ENCODE measurements around the gene DOCK2. TPM values are rescaled to one million over a fixed set of nuclear protein-coding genes. Genes with fewer than 3 reads are reported as not detected.

Gene DOCK2
- total and polyA plus RNA-seq, 2 donors (not counting 1 experiment from before 2014, with no cell fraction given) = 1.1 to 8.9 TPM

GRCh38 chr5:170070556-170071412, 433.7 kb downstream of the DOCK2 start:
- no peak overlapping the region for H3K27ac ChIP-seq (ENCODE audit: insufficient read depth, low read length)
- no peak overlapping the region for H2AFZ ChIP-seq (ENCODE audit: low read length)
- no peaks in the 10 kb centered on the region for H3K27me3 ChIP-seq (ENCODE audit: control insufficient read depth, insufficient read depth, low read length)
- H3K9me3 ChIP-seq (ENCODE audit: control insufficient read depth, insufficient read depth, low read depth, low read length) = no peaks in the 10 kb centered on the region
- H4K20me1 ChIP-seq (ENCODE audit: control insufficient read depth, extremely low read depth, insufficient read depth, low read length) = no peaks in the 10 kb centered on the region
- no peak overlapping the region for H3K9ac ChIP-seq (ENCODE audit: insufficient read depth, low read length)
- H3K4me3 ChIP-seq (replicated peaks in 1 of 4; ENCODE audit: control extremely low read depth in 1 of 4, insufficient read depth in 1 of 4, low read depth in 3 of 4, low read length in 4 of 4) = no peak overlapping the region
- no peak overlapping the region for H3K4me2 ChIP-seq (ENCODE audit: extremely low read depth, insufficient read depth, low read length)
- peak; percentile 36 to 54 for DNase-seq (ENCODE audit: low read depth in 2 of 2)
- TF ChIP-seq EZH2 (IDR thresholded peaks at IDR 0.05; ENCODE audit: low read length, missing control alignments) (no peak), CTCF (conservative IDR thresholded peaks at IDR 0.05 in 1 of 2, IDR thresholded peaks at IDR 0.05 in 1 of 2; ENCODE audit: low read depth in 1 of 2, low read length in 2 of 2) (peak; percentile 58 to 80)
- no peaks in the 10 kb centered on the region for H3K79me2 ChIP-seq (ENCODE audit: control insufficient read depth, insufficient read depth, low read length)
- no peaks in the 10 kb centered on the region for H3K36me3 ChIP-seq (ENCODE audit: control insufficient read depth, insufficient read depth, low read length)
- H3K4me1 ChIP-seq (ENCODE audit: control insufficient read depth, extremely low read depth, insufficient read depth, low read length) = no peaks in the 10 kb centered on the region

- Histone ChIP-seq H3K9ac (ENCODE audit: insufficient read depth, low read length) (no peak overlapping the region), H3K4me3 (replicated peaks in 1 of 4; ENCODE audit: control extremely low read depth in 1 of 4, insufficient read depth in 1 of 4, low read depth in 3 of 4, low read length in 4 of 4) (no peak overlapping the region), H3K27ac (ENCODE audit: insufficient read depth, low read length) (no peak overlapping the region), H3K36me3 (ENCODE audit: control insufficient read depth, insufficient read depth, low read length) (no peaks in the 10 kb centered on the region), H3K79me2 (ENCODE audit: control insufficient read depth, insufficient read depth, low read length) (no peaks in the 10 kb centered on the region), H4K20me1 (ENCODE audit: control insufficient read depth, extremely low read depth, insufficient read depth, low read length) (no peaks in the 10 kb centered on the region), H3K4me2 (ENCODE audit: extremely low read depth, insufficient read depth, low read length) (no peak overlapping the region), H3K4me1 (ENCODE audit: control insufficient read depth, extremely low read depth, insufficient read depth, low read length) (no peaks in the 10 kb centered on the region), H3K9me3 (ENCODE audit: control insufficient read depth, insufficient read depth, low read depth, low read length) (no peaks in the 10 kb centered on the region), H2AFZ (ENCODE audit: low read length) (no peak overlapping the region), H3K27me3 (ENCODE audit: control insufficient read depth, insufficient read depth, low read length) (no peaks in the 10 kb centered on the region)
- no peak for TF ChIP-seq CTCF (conservative IDR thresholded peaks at IDR 0.05 in 1 of 2, IDR thresholded peaks at IDR 0.05 in 1 of 2; ENCODE audit: low read depth in 1 of 2, low read length in 2 of 2)
- no peak for TF ChIP-seq EZH2 (IDR thresholded peaks at IDR 0.05; ENCODE audit: low read length, missing control alignments)
- DNase-seq (ENCODE audit: low read depth in 2 of 2) = no peak
These were observed 434.7 kb downstream of the DOCK2 start for GRCh38 chr5:170071748-170072147.

- no peak overlapping the region for H3K4me3 ChIP-seq (replicated peaks in 1 of 4; ENCODE audit: control extremely low read depth in 1 of 4, insufficient read depth in 1 of 4, low read depth in 3 of 4, low read length in 4 of 4)
- H3K36me3 ChIP-seq (ENCODE audit: control insufficient read depth, insufficient read depth, low read length) = no peaks in the 10 kb centered on the region
- no peaks in the 10 kb centered on the region for H3K79me2 ChIP-seq (ENCODE audit: control insufficient read depth, insufficient read depth, low read length)
- H3K27ac ChIP-seq (ENCODE audit: insufficient read depth, low read length) = no peak overlapping the region
- H3K4me2 ChIP-seq (ENCODE audit: extremely low read depth, insufficient read depth, low read length) = no peak overlapping the region
- no peaks in the 10 kb centered on the region for H3K27me3 ChIP-seq (ENCODE audit: control insufficient read depth, insufficient read depth, low read length)
- H4K20me1 ChIP-seq (ENCODE audit: control insufficient read depth, extremely low read depth, insufficient read depth, low read length) = no peaks in the 10 kb centered on the region
- H2AFZ ChIP-seq (ENCODE audit: low read length) = no peak overlapping the region
- no peak for TF ChIP-seq CTCF (conservative IDR thresholded peaks at IDR 0.05 in 1 of 2, IDR thresholded peaks at IDR 0.05 in 1 of 2; ENCODE audit: low read depth in 1 of 2, low read length in 2 of 2)
- no peak for TF ChIP-seq EZH2 (IDR thresholded peaks at IDR 0.05; ENCODE audit: low read length, missing control alignments)
- no peak overlapping the region for H3K9ac ChIP-seq (ENCODE audit: insufficient read depth, low read length)
- no peaks in the 10 kb centered on the region for H3K9me3 ChIP-seq (ENCODE audit: control insufficient read depth, insufficient read depth, low read depth, low read length)
- DNase-seq (ENCODE audit: low read depth in 2 of 2) = no peak
- H3K4me1 ChIP-seq (ENCODE audit: control insufficient read depth, extremely low read depth, insufficient read depth, low read length) = no peaks in the 10 kb centered on the region
These were observed 438.6 kb downstream of the DOCK2 start for GRCh38 chr5:170075696-170076095.

All from fibroblast of lung (primary cell).